Lower leg skin (tissue), 4 donors: ENCODE data around the gene OXNAD1. TPM values are rescaled to one million over a fixed set of nuclear protein-coding genes. Genes with fewer than 3 reads are reported as not detected.
A peak's percentile ranks its signal among the peaks of the same experiment; 100 is the strongest.

ENCODE experiments used
- DNase-seq, 2 donors: peaks; one replicate each; pipeline ENCODE4 v3.0.0-alpha.2; 2019; ENCODE audit warnings: low spot score in 2 of 2
- H3K4me3 ChIP-seq: fragments of 200-600 bp; sonication (generic); 2 replicates; pipeline ENCODE4 v1.5.1; 2017; ENCODE audit warnings: mild to moderate bottlenecking, low read depth; ENCODE audit not compliant: poor library complexity, severe bottlenecking
- CTCF ChIP-seq, 3 donors: fragments of 450-650 bp; IDR thresholded peaks; one replicate each; pipeline ENCODE4 v1.5.1; 2016; ENCODE audit warnings: antibody characterized with exemption in 3 of 3, mild to moderate bottlenecking in 3 of 3, moderate library complexity in 2 of 3
- POLR2A ChIP-seq, 2 donors: fragments of 450-650 bp; IDR thresholded peaks; one replicate each; pipeline ENCODE4 v1.6.1; 2016 to 2017; ENCODE audit warnings: antibody characterized with exemption in 2 of 2, mild to moderate bottlenecking in 1 of 2, moderate library complexity in 1 of 2
- WGBS, 2 donors: methylation state at CpG; one replicate each; pipeline ENCODE4 v1.1.5; 2018; 5-methylcytosine and 5-hydroxymethylcytosine counted together
- intact Hi-C: fragments of 100-400 bp; cut with DNase I; formaldehyde crosslinking; loops from one replicate; pipeline ENCODE4 v1.15.0; 2023; ENCODE audit warnings: low total_unique reads
- total RNA-seq, 4 donors: library from RNA; depleted of rRNA; stranded (reverse); fragments of >200 nt; gene quantifications; one replicate each; pipeline ENCODE4 v1.1.0, GENCODE V29; 2016

OXNAD1 gene
- total RNA-seq, 4 donors from 2014 or later = 7.6 to 12.7 (median 10.4) TPM

- DNase-seq = no peak
- TF ChIP-seq POLR2A (IDR thresholded peaks at IDR 0.05) = no peak
- intact Hi-C loops = loop anchor here (5.0 to 10.0 kb wide), 2 partner anchors 202 to 435 kb away; no protein-coding TSS in a partner anchor
- H3K4me3 ChIP-seq = no peak overlapping the region
- 45 to 61% methylated on average over 3 of the region's 3 CpGs for WGBS, 2 donors
Observed at GRCh38 chr3:16249336-16249735, 15.7 kb upstream of the OXNAD1 start.

- H3K4me3 ChIP-seq = no peak overlapping the region
- 73 to 74% methylated on average over 3 of the region's 3 CpGs for WGBS, 2 donors
- no peak for DNase-seq
- TF ChIP-seq CTCF (IDR thresholded peaks at IDR 0.05) = no peak
- no peak for TF ChIP-seq POLR2A (IDR thresholded peaks at IDR 0.05)
- intact Hi-C loops = loop anchor here (5.0 to 10.0 kb wide), 4 partner anchors 203 to 838 kb away; no protein-coding TSS in a partner anchor
Observed at GRCh38 chr3:16249886-16250285, 15.1 kb upstream of the OXNAD1 start.

- WGBS, 2 donors = 67 to 69% methylated on average over 9 of the region's 9 CpGs
- no peak for DNase-seq
- intact Hi-C loops = loop anchor here (5.0 to 10.0 kb wide), 2 partner anchors 417 to 839 kb away; no protein-coding TSS in a partner anchor
- no peak overlapping the region for H3K4me3 ChIP-seq
- no peak for TF ChIP-seq POLR2A (IDR thresholded peaks at IDR 0.05)
- TF ChIP-seq CTCF (IDR thresholded peaks at IDR 0.05) = no peak
Observed at GRCh38 chr3:16251316-16252085, 13.5 kb upstream of the OXNAD1 start.

- no peak overlapping the region for H3K4me3 ChIP-seq
- no peak for TF ChIP-seq POLR2A (IDR thresholded peaks at IDR 0.05)
- no peak for TF ChIP-seq CTCF (IDR thresholded peaks at IDR 0.05)
- DNase-seq = no peak
- 69 to 74% methylated on average over 7 of the region's 7 CpGs for WGBS, 2 donors
- intact Hi-C loops = loop anchor here (5.0 to 10.0 kb wide), 2 partner anchors 418 to 840 kb away; no protein-coding TSS in a partner anchor
Observed at GRCh38 chr3:16252243-16252978, 12.6 kb upstream of the OXNAD1 start.

- intact Hi-C loops = loop anchor here (5.0 to 10.0 kb wide), 2 partner anchors 418 to 841 kb away; no protein-coding TSS in a partner anchor
- H3K4me3 ChIP-seq = no peak overlapping the region
- WGBS, 2 donors = 72 to 84% methylated on average over 2 of the region's 2 CpGs
- no peak for DNase-seq
- no peak for TF ChIP-seq CTCF (IDR thresholded peaks at IDR 0.05)
- no peak for TF ChIP-seq POLR2A (IDR thresholded peaks at IDR 0.05)
Observed at GRCh38 chr3:16252988-16253387, 12.0 kb upstream of the OXNAD1 start.

GRCh38 chr3:16253601-16254000 is 11.4 kb upstream of the OXNAD1 start:
- intact Hi-C loops = loop anchor here (5.0 to 10.0 kb wide), 2 partner anchors 419 to 841 kb away; no protein-coding TSS in a partner anchor
- no peak for TF ChIP-seq POLR2A (IDR thresholded peaks at IDR 0.05)
- DNase-seq = peak in 1 of 2 donors; percentile 58
- WGBS, 2 donors = 70 to 82% methylated on average over 7 of the region's 7 CpGs
- H3K4me3 ChIP-seq = no peak overlapping the region
